ENCODE data around the gene PEDS1.

DNA sequence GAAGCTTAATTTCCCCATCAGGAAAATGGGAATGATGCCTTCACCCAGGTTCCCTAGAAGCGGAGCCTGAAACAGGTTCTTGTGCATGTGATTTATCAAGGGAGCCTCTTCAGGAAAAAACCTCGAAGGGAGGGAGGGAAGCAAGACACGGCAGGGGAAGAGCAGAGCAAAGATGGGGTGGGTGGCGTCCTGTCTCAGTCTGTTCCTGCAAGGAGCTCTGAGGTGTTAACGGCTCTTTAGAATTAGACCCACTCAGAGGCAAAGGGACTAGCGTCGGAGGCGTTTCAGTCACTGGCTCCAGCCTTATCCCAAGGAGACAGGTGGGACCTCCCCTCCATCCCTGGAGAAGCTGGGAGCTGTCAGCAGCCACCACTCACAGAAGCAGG is 25.0 kb downstream of the PEDS1 start:
- TF ChIP-seq, protein P1, sequence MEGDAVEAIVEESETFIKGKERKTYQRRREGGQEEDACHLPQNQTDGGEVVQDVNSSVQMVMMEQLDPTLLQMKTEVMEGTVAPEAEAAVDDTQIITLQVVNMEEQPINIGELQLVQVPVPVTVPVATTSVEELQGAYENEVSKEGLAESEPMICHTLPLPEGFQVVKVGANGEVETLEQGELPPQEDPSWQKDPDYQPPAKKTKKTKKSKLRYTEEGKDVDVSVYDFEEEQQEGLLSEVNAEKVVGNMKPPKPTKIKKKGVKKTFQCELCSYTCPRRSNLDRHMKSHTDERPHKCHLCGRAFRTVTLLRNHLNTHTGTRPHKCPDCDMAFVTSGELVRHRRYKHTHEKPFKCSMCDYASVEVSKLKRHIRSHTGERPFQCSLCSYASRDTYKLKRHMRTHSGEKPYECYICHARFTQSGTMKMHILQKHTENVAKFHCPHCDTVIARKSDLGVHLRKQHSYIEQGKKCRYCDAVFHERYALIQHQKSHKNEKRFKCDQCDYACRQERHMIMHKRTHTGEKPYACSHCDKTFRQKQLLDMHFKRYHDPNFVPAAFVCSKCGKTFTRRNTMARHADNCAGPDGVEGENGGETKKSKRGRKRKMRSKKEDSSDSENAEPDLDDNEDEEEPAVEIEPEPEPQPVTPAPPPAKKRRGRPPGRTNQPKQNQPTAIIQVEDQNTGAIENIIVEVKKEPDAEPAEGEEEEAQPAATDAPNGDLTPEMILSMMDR (IDR thresholded peaks at IDR 0.05) = no peak
- TF ChIP-seq POLR2AphosphoS5 (IDR thresholded peaks at IDR 0.05) (no peak), POLR2A (IDR thresholded peaks at IDR 0.05) (no peak)
